Astrocyte of the cerebellum (primary cell): ENCODE results near the gene LMNTD2.
"Not testable (repeated sequence)": the region's sequence is repeated elsewhere in the genome, so short reads cannot be mapped to it uniquely, and the experiment has no call there.

Experiments
- DNase-seq: peaks from one replicate; pipeline ENCODE4 v3.0.0-alpha.2; 2011; ENCODE audit warnings: low read depth
- H3K4me3 ChIP-seq: 2 replicates; pipeline ENCODE4 v1.5.1; 2011; ENCODE audit warnings: mild to moderate bottlenecking, low read depth, low read length, moderate library complexity
- in situ Hi-C: cut with HindIII; loops from 2 replicates; pipeline ENCODE4 v1.10.0; 2017; ENCODE audit warnings: low sequenced_read_pairs
- TF ChIP-seq, protein P1 (sequence below): IDR thresholded peaks from 2 replicates; pipeline ENCODE4 v1.5.1; 2012; ENCODE audit warnings: low read length, low read depth, moderate library complexity, mild to moderate bottlenecking; ENCODE audit errors: missing control alignments

Gene LMNTD2

GRCh38 chr11:521177-521688 lies 39.3 kb downstream of the LMNTD2 start:
- H3K4me3 ChIP-seq = no peak overlapping the region
- TF ChIP-seq, protein P1, sequence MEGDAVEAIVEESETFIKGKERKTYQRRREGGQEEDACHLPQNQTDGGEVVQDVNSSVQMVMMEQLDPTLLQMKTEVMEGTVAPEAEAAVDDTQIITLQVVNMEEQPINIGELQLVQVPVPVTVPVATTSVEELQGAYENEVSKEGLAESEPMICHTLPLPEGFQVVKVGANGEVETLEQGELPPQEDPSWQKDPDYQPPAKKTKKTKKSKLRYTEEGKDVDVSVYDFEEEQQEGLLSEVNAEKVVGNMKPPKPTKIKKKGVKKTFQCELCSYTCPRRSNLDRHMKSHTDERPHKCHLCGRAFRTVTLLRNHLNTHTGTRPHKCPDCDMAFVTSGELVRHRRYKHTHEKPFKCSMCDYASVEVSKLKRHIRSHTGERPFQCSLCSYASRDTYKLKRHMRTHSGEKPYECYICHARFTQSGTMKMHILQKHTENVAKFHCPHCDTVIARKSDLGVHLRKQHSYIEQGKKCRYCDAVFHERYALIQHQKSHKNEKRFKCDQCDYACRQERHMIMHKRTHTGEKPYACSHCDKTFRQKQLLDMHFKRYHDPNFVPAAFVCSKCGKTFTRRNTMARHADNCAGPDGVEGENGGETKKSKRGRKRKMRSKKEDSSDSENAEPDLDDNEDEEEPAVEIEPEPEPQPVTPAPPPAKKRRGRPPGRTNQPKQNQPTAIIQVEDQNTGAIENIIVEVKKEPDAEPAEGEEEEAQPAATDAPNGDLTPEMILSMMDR = no peak
- DNase-seq = no peak
- in situ Hi-C loops = no loop called here

- H3K4me3 ChIP-seq = no peak overlapping the region
- in situ Hi-C loops = no loop called here
- no peak for DNase-seq
Observed at GRCh38 chr11:520428-521176, 39.9 kb downstream of the LMNTD2 start.

GRCh38 chr11:518463-519202 lies 41.9 kb downstream of the LMNTD2 start:
- in situ Hi-C loops = no loop called here
- TF ChIP-seq, protein P1 = peak; percentile 74
- H3K4me3 ChIP-seq = peak overlapping the region; percentile 27
- peak; percentile 66 for DNase-seq

More at GRCh38 chr11:520428-521176, 39.9 kb downstream of the LMNTD2 start:
- TF ChIP-seq, protein P1 = no peak

- DNase-seq, H3K4me3 ChIP-seq, in situ Hi-C loops: not testable (repeated sequence)
Observed at GRCh38 chr11:516918-517685, 43.4 kb downstream of the LMNTD2 start.

- no peak for DNase-seq
- TF ChIP-seq, protein P1 = no peak
- H3K4me3 ChIP-seq = no peak overlapping the region
- in situ Hi-C loops = no loop called here
Observed at GRCh38 chr11:516400-516799, 44.1 kb downstream of the LMNTD2 start.

DNA sequence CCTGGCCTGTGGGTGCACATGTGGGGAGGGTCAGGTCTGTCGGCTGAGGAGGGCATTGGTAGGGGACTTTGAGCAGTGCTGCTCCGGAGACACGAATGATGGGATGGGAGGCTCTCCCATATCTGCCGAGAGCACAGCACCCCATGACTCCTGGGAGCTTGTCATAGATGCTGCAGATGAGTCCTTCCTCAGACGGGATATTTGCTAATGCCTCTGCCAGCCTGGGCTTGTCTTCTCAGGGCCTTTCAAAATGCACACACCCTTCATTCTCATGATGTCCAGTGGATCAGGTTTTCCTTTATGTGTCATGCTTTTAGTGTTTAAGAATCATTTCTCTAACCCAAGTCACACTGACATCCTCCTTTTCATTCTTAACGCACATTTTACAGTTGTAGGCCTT lies 45.4 kb downstream of the LMNTD2 start:
- in situ Hi-C loops = no loop called here
- TF ChIP-seq, protein P1 = no peak
- no peak for DNase-seq
- no peak overlapping the region for H3K4me3 ChIP-seq
